H1 (cell line): ENCODE results near the gene HPX. TPM values are rescaled to one million over a fixed set of nuclear protein-coding genes. Genes with fewer than 3 reads are reported as not detected.

Experiments
- CBX5 ChIP-seq: fragments of 300-800, 300-1000 bp; sonication (generic); IDR thresholded peaks from 2 replicates; pipeline ENCODE4 v1.7.1; 2016; ENCODE audit warnings: antibody characterized with exemption, low read length, low read depth
- EZH2 ChIP-seq: fragments of 200-600 bp; sonication (generic); IDR thresholded peaks from 2 replicates; pipeline ENCODE4 v1.7.1; 2012; ENCODE audit warnings: low read depth, mild to moderate bottlenecking, moderate library complexity, low read length, inconsistent platforms; ENCODE audit not compliant: severe bottlenecking
- MAX ChIP-seq: IDR thresholded peaks from 2 replicates; pipeline ENCODE4 v1.6.1; 2012; ENCODE audit warnings: inconsistent platforms
- SIRT6 ChIP-seq: IDR thresholded peaks from one replicate; pipeline ENCODE4 v1.7.1; 2012; ENCODE audit warnings: low read length, inconsistent platforms
- polyA plus RNA-seq, 7 experiments: library from polyadenylated mRNA; depleted of rRNA in 3 of 7; stranded (reverse) in 5 of 7; unstranded in 2 of 7; fragments of >200 nt in 5 of 7; fragments of 200-250 nt in 2 of 7; gene quantifications; 1 replicate in 5 of 7; 2 replicates in 1 of 7; 4 replicates in 1 of 7; pipeline versions ENCODE4 v1.2.1 to v1.2.3, GENCODE V29; 2011 to 2013; ENCODE audit warnings: missing spikeins in 2 of 7, mixed read lengths in 2 of 7
- total RNA-seq: library from RNA; stranded (reverse); fragmentation: NEBNext Ultra II Directional; extraction: Animal tissue kit (Norgen Biotek cat#: 25700); gene quantifications from 2 replicates; pipeline ENCODE4 v1.2.1, GENCODE V29; 2021

HPX gene
- total and polyA plus RNA-seq, 2 of the 8 experiments (the other 6 are each of a cell fraction or from before 2014, with no cell fraction given), result 0.80 to 0.97 TPM

- TF ChIP-seq CBX5 (no peak), EZH2 (no peak), MAX (no peak), SIRT6 (no peak)
- TF ChIP-seq, all 59 proteins: peak for 0
Observed at GRCh38 chr11:6459099-6459450, 18.3 kb upstream of the HPX start (continued).
